HEK293T (cell line): ENCODE data around the gene EIF3L.

Experiments
- FOXM1 ChIP-seq: fragments of 450-650 bp; IDR thresholded peaks from 2 replicates; pipeline ENCODE4 v1.6.1; 2017; ENCODE audit warnings: mild to moderate bottlenecking, borderline replicate concordance
- LEF1 ChIP-seq: fragments of 450-650 bp; IDR thresholded peaks from 2 replicates; pipeline ENCODE4 v1.6.1; 2017; ENCODE audit warnings: mild to moderate bottlenecking, borderline replicate concordance
- NFRKB ChIP-seq: fragments of 450-650 bp; IDR thresholded peaks from 2 replicates; pipeline ENCODE4 v1.6.1; 2016; ENCODE audit warnings: mild to moderate bottlenecking, moderate library complexity
- SP1 ChIP-seq: fragments of 450-650 bp; IDR thresholded peaks from 2 replicates; pipeline ENCODE4 v1.6.1; 2017
- ZNF384 ChIP-seq: fragments of 450-650 bp; IDR thresholded peaks from 2 replicates; pipeline ENCODE4 v1.6.1; 2016

DNA sequence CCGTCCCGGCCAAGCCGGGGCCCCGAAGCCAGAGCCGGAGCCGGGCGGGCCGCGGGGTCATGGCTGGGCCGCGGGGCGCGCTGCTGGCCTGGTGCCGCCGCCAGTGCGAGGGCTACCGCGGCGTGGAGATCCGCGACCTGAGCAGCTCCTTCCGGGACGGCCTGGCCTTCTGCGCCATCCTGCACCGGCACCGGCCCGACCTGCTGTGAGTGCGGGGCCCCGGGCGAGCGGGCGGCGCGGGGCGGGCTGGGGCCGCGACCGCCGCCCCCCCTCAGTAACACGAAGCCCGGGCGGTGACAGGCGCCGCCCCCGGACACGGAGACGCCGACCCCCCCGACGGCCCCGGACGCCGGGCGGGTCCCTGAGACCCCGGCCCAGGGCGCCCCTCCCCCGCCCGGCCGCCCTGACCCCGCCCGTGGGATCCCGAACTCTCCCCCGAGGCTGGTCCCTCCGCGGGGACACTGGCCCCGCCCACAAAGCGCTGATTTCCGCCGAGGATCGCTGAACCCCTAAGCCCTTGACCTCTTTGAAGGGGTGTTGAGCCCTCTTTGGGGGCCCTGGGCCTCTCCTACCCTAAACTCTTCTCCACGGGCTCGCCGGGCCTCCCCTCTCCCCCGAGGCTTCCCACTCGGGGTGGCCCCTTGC, 57.3 kb downstream of the EIF3L start:
- TF ChIP-seq ZNF384 (no peak), NFRKB (no peak), SP1 (no peak), LEF1 (no peak), FOXM1 (no peak)
